ENCODE data around the gene ZNF304.
A peak's percentile ranks its signal among the peaks of the same experiment; 100 is the strongest.

Gene ZNF304

GRCh38 chr19:57350877-57351805 is at the start of gene ZNF304:
TSS of gene ZNF304 (plus strand) at chr19:57351271. CDS start at chr19:57351665, 394 bp downstream.
- in situ Hi-C loops (cut with MboI; ENCODE audit: low sequenced_read_pairs), result no loop called here
- peak; percentile 90 to 91 for DNase-seq (ENCODE audit: low spot score in 2 of 2)
- Histone ChIP-seq H3K4me1 (peaks cover 7% of the 10 kb centered on the region), H3K9me3 (peaks cover 5% of the 10 kb centered on the region; the same call in 1 of the 2 replicates), H3K27me3 (ENCODE audit: low read depth) (no peaks in the 10 kb centered on the region), H3K36me3 (replicated peaks) (peaks cover 23% of the 10 kb centered on the region), H3K4me3 (peak within 1 kb of the TSS; percentile 89)

GRCh38 chr19:57302020-57302465 is 49.0 kb upstream of the ZNF304 start:
- no peak overlapping the region for H3K4me3 ChIP-seq
- H3K27me3 ChIP-seq (ENCODE audit: low read depth), result no peaks in the 10 kb centered on the region
- H3K9me3 ChIP-seq, result no peaks in the 10 kb centered on the region
- H3K4me1 ChIP-seq, result no peaks in the 10 kb centered on the region
- no peak for DNase-seq (ENCODE audit: low spot score in 2 of 2)
- in situ Hi-C loops (cut with MboI; ENCODE audit: low sequenced_read_pairs), result no loop called here
- H3K36me3 ChIP-seq (replicated peaks), result peaks cover 20% of the 10 kb centered on the region

- no peaks in the 10 kb centered on the region for H3K9me3 ChIP-seq
- H3K27me3 ChIP-seq (ENCODE audit: low read depth), result no peaks in the 10 kb centered on the region
- in situ Hi-C loops (cut with MboI; ENCODE audit: low sequenced_read_pairs), result no loop called here
- no peaks in the 10 kb centered on the region for H3K4me1 ChIP-seq
- H3K36me3 ChIP-seq (replicated peaks), result peaks cover 14% of the 10 kb centered on the region
- no peak for DNase-seq (ENCODE audit: low spot score in 2 of 2)
- H3K4me3 ChIP-seq, result no peak overlapping the region
Measured at GRCh38 chr19:57302727-57303401, 48.2 kb upstream of the ZNF304 start.

- in situ Hi-C loops (cut with MboI; ENCODE audit: low sequenced_read_pairs), result no loop called here
- no peaks in the 10 kb centered on the region for H3K27me3 ChIP-seq (ENCODE audit: low read depth)
- H3K36me3 ChIP-seq (replicated peaks), result peaks cover 12% of the 10 kb centered on the region
- no peaks in the 10 kb centered on the region for H3K4me1 ChIP-seq
- H3K4me3 ChIP-seq, result no peak overlapping the region
- H3K9me3 ChIP-seq, result no peaks in the 10 kb centered on the region
- no peak for DNase-seq (ENCODE audit: low spot score in 2 of 2)
Measured at GRCh38 chr19:57305056-57305455, 46.0 kb upstream of the ZNF304 start.

- no peaks in the 10 kb centered on the region for H3K9me3 ChIP-seq
- in situ Hi-C loops (cut with MboI; ENCODE audit: low sequenced_read_pairs), result no loop called here
- H3K27me3 ChIP-seq (ENCODE audit: low read depth), result no peaks in the 10 kb centered on the region
- no peak overlapping the region for H3K4me3 ChIP-seq
- H3K36me3 ChIP-seq (replicated peaks), result no peaks in the 10 kb centered on the region; the same call in 1 of the 2 replicates
- no peaks in the 10 kb centered on the region for H3K4me1 ChIP-seq
- DNase-seq (ENCODE audit: low spot score in 2 of 2), result no peak
Measured at GRCh38 chr19:57308514-57308913, 42.6 kb upstream of the ZNF304 start.

GRCh38 chr19:57310792-57311191 is 40.3 kb upstream of the ZNF304 start:
- no peaks in the 10 kb centered on the region for H3K36me3 ChIP-seq (replicated peaks)
- H3K27me3 ChIP-seq (ENCODE audit: low read depth), result no peaks in the 10 kb centered on the region
- DNase-seq (ENCODE audit: low spot score in 2 of 2), result no peak
- no peaks in the 10 kb centered on the region for H3K4me1 ChIP-seq
- in situ Hi-C loops (cut with MboI; ENCODE audit: low sequenced_read_pairs), result no loop called here
- H3K4me3 ChIP-seq, result no peak overlapping the region
- H3K9me3 ChIP-seq, result no peaks in the 10 kb centered on the region

- 0 out of 2 replicates have a peak, but pooled peaks cover 2% of the 10 kb centered on the region for H3K27me3 ChIP-seq (ENCODE audit: low read depth)
- no peaks in the 10 kb centered on the region for H3K36me3 ChIP-seq (replicated peaks)
- in situ Hi-C loops (cut with MboI; ENCODE audit: low sequenced_read_pairs), result no loop called here
- H3K4me3 ChIP-seq, result no peak overlapping the region
- no peaks in the 10 kb centered on the region for H3K9me3 ChIP-seq
- no peak for DNase-seq (ENCODE audit: low spot score in 2 of 2)
- H3K4me1 ChIP-seq, result no peaks in the 10 kb centered on the region
Measured at GRCh38 chr19:57314146-57314545, 36.9 kb upstream of the ZNF304 start.

GRCh38 chr19:57317503-57317902 is 33.6 kb upstream of the ZNF304 start:
- in situ Hi-C loops (cut with MboI; ENCODE audit: low sequenced_read_pairs), result no loop called here
- H3K4me3 ChIP-seq, result no peak overlapping the region
- H3K9me3 ChIP-seq, result no peaks in the 10 kb centered on the region
- H3K36me3 ChIP-seq (replicated peaks), result peaks cover under 1% of the 10 kb centered on the region; the same call in 1 of the 2 replicates
- H3K27me3 ChIP-seq (ENCODE audit: low read depth), result 0 out of 2 replicates have a peak, but pooled peaks cover 2% of the 10 kb centered on the region
- DNase-seq (ENCODE audit: low spot score in 2 of 2), result no peak
- peaks cover 3% of the 10 kb centered on the region for H3K4me1 ChIP-seq

GRCh38 chr19:57319869-57320179 is 31.2 kb upstream of the ZNF304 start:
- Histone ChIP-seq H3K9me3 (no peaks in the 10 kb centered on the region), H3K27me3 (ENCODE audit: low read depth) (0 out of 2 replicates have a peak, but pooled peaks cover 2% of the 10 kb centered on the region), H3K4me3 (peak overlapping the region; percentile 82), H3K36me3 (replicated peaks) (peaks cover 11% of the 10 kb centered on the region), H3K4me1 (peaks cover 3% of the 10 kb centered on the region)
- no peak for DNase-seq (ENCODE audit: low spot score in 2 of 2)
- in situ Hi-C loops (cut with MboI; ENCODE audit: low sequenced_read_pairs), result no loop called here

GRCh38 chr19:57320180-57321084 is 30.6 kb upstream of the ZNF304 start, which contains the start of gene ZNF543:
TSS of gene ZNF543 (plus strand) at chr19:57320472. CDS start at chr19:57320854, 382 bp downstream.
- in situ Hi-C loops (cut with MboI; ENCODE audit: low sequenced_read_pairs), result no loop called here
- H3K27me3 ChIP-seq (ENCODE audit: low read depth), result 0 out of 2 replicates have a peak, but pooled peaks cover 2% of the 10 kb centered on the region
- H3K36me3 ChIP-seq (replicated peaks), result peaks cover 17% of the 10 kb centered on the region
- peak; percentile 93 to 97 for DNase-seq (ENCODE audit: low spot score in 2 of 2)
- peak within 1 kb of the TSS; percentile 82 for H3K4me3 ChIP-seq
- no peaks in the 10 kb centered on the region for H3K9me3 ChIP-seq
- peaks cover 3% of the 10 kb centered on the region for H3K4me1 ChIP-seq

GRCh38 chr19:57321116-57321515 is 30.0 kb upstream of the ZNF304 start:
- Histone ChIP-seq H3K9me3 (no peaks in the 10 kb centered on the region), H3K36me3 (replicated peaks) (peaks cover 24% of the 10 kb centered on the region), H3K4me1 (peaks cover 3% of the 10 kb centered on the region), H3K27me3 (ENCODE audit: low read depth) (0 out of 2 replicates have a peak, but pooled peaks cover 2% of the 10 kb centered on the region), H3K4me3 (peak overlapping the region; percentile 82)
- DNase-seq (ENCODE audit: low spot score in 2 of 2), result no peak
- in situ Hi-C loops (cut with MboI; ENCODE audit: low sequenced_read_pairs), result no loop called here

GRCh38 chr19:57321751-57322150 is 29.3 kb upstream of the ZNF304 start:
- peak overlapping the region; percentile 82; the same call in 1 of the 2 replicates for H3K4me3 ChIP-seq

GRCh38 chr19:57324992-57325391 is 26.1 kb upstream of the ZNF304 start:
- Histone ChIP-seq H3K9me3 (no peaks in the 10 kb centered on the region), H3K36me3 (replicated peaks) (peaks cover 57% of the 10 kb centered on the region)
- in situ Hi-C loops (cut with MboI; ENCODE audit: low sequenced_read_pairs), result no loop called here

More at GRCh38 chr19:57321751-57322150, 29.3 kb upstream of the ZNF304 start:
- Histone ChIP-seq H3K9me3 (no peaks in the 10 kb centered on the region), H3K27me3 (ENCODE audit: low read depth) (0 out of 2 replicates have a peak, but pooled peaks cover 2% of the 10 kb centered on the region), H3K36me3 (replicated peaks) (peaks cover 31% of the 10 kb centered on the region), H3K4me1 (peaks cover 3% of the 10 kb centered on the region)
- in situ Hi-C loops (cut with MboI; ENCODE audit: low sequenced_read_pairs), result no loop called here
- no peak for DNase-seq (ENCODE audit: low spot score in 2 of 2)

More at GRCh38 chr19:57324992-57325391, 26.1 kb upstream of the ZNF304 start:
- Histone ChIP-seq H3K4me1 (no peaks in the 10 kb centered on the region; the same call in 1 of the 2 replicates), H3K4me3 (no peak overlapping the region), H3K27me3 (ENCODE audit: low read depth) (no peaks in the 10 kb centered on the region)
- DNase-seq (ENCODE audit: low spot score in 2 of 2), result no peak

All from HAP-1 (cell line).